ENCODE data around the gene TSKS.

Gene TSKS

DNA sequence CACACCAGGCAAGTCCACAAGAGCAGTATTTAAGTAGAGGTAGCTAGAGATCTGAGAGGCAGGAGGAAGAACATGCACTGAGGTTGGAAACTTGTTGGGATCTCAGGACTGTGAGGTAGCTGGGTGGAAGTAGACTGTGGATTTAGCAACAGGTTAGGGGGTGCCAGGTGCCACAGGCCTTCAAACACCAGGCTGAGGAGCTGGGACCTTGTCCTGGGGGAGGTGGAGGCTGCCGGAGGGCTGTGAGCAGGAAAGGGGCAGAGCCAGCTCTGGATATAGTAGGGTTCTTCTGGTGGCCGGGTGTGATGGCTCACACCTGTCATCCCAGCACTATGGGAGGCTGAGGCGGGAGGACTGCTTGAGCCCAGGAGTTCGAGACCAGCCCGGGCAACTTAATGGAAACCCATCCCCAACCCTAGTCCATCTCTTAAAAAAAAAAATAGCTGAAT, 46.9 kb upstream of the TSKS start:
- Histone ChIP-seq H3K9me2 (replicated peaks; ENCODE audit: low read depth, low read length) (no peaks in the 10 kb centered on the region), H3F3A (ENCODE audit: low read depth) (no peaks in the 10 kb centered on the region), H3K4me2 (ENCODE audit: low read depth, low read length, poor library complexity, severe bottlenecking) (no peak overlapping the region), H3K9me3 (ENCODE audit: insufficient read depth, low read depth, low read length) (no peaks in the 10 kb centered on the region), H3K79me2 (ENCODE audit: insufficient read depth, low read length) (no peaks in the 10 kb centered on the region), H3K36me3 (ENCODE audit: insufficient read depth, low read length) (peaks cover 1% of the 10 kb centered on the region; the same call in 1 of the 2 replicates), H3K4me3 (ENCODE audit: low read length, poor library complexity, severe bottlenecking) (no peak overlapping the region), H4K20me1 (ENCODE audit: insufficient read depth, low read length, poor library complexity, severe bottlenecking) (no peaks in the 10 kb centered on the region), H2AFZ (ENCODE audit: low read length) (no peak overlapping the region), H3K27me3 (ENCODE audit: insufficient read depth, low read length, poor library complexity, severe bottlenecking) (no peaks in the 10 kb centered on the region), H3K4me1 (ENCODE audit: insufficient read depth, low read length, poor library complexity, severe bottlenecking) (peaks cover 9% of the 10 kb centered on the region), H3K9ac (ENCODE audit: low read depth, low read length, poor library complexity, severe bottlenecking) (no peak overlapping the region)
- TF ChIP-seq EZH2phosphoT487 (IDR thresholded peaks at IDR 0.05; ENCODE audit: borderline replicate concordance): no peak
- TF ChIP-seq, protein P1, sequence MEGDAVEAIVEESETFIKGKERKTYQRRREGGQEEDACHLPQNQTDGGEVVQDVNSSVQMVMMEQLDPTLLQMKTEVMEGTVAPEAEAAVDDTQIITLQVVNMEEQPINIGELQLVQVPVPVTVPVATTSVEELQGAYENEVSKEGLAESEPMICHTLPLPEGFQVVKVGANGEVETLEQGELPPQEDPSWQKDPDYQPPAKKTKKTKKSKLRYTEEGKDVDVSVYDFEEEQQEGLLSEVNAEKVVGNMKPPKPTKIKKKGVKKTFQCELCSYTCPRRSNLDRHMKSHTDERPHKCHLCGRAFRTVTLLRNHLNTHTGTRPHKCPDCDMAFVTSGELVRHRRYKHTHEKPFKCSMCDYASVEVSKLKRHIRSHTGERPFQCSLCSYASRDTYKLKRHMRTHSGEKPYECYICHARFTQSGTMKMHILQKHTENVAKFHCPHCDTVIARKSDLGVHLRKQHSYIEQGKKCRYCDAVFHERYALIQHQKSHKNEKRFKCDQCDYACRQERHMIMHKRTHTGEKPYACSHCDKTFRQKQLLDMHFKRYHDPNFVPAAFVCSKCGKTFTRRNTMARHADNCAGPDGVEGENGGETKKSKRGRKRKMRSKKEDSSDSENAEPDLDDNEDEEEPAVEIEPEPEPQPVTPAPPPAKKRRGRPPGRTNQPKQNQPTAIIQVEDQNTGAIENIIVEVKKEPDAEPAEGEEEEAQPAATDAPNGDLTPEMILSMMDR (conservative IDR thresholded peaks at IDR 0.05; ENCODE audit: low read length): no peak

DNA sequence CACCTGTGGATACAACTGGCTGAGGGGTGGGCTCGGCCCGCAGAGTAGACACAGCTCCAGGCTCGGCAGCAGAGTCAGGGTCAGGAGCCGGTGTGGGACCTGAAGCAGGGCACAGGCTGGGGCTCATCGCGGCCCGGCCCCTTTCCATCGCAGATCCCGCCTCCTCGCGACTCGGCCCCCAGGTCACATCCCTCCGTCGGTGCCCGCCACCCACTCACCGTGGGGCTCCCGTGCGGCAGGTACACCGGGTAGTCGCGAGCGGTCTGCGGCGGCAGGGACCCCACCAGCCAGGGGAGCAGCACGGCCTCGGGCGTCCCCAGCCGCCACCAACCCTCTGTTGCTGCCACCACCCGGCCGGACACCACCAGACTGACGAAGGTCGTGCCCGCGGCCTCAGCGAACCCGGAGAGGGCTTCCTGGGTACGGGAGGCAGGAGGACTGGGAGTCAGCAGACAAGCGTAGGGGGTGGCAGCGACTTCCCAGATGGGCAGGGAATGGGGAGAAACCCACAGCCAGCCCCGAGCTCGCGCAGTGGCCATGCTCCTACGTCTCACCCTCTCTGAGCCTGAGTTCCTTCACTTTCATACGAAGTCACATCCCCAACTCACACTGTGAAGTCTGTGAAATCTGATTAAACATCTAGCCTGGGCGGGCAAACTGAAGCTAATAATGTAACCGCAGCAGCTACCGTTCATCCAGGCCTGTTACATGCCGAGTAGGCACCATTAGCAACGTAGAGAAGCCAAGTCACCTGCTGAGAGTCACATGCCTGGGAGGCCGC, 46.2 kb upstream of the TSKS start:
- TF ChIP-seq, protein P1 (conservative IDR thresholded peaks at IDR 0.05; ENCODE audit: low read length): no peak
- no peak for TF ChIP-seq EZH2phosphoT487 (IDR thresholded peaks at IDR 0.05; ENCODE audit: borderline replicate concordance)
- Histone ChIP-seq H3K9ac (ENCODE audit: low read depth, low read length, poor library complexity, severe bottlenecking) (no peak overlapping the region), H3F3A (ENCODE audit: low read depth) (no peaks in the 10 kb centered on the region), H3K79me2 (ENCODE audit: insufficient read depth, low read length) (no peaks in the 10 kb centered on the region), H4K20me1 (ENCODE audit: insufficient read depth, low read length, poor library complexity, severe bottlenecking) (no peaks in the 10 kb centered on the region), H3K4me3 (ENCODE audit: low read length, poor library complexity, severe bottlenecking) (no peak overlapping the region), H3K27me3 (ENCODE audit: insufficient read depth, low read length, poor library complexity, severe bottlenecking) (no peaks in the 10 kb centered on the region), H3K4me2 (ENCODE audit: low read depth, low read length, poor library complexity, severe bottlenecking) (no peak overlapping the region), H2AFZ (ENCODE audit: low read length) (no peak overlapping the region), H3K9me2 (replicated peaks; ENCODE audit: low read depth, low read length) (no peaks in the 10 kb centered on the region), H3K36me3 (ENCODE audit: insufficient read depth, low read length) (peaks cover 6% of the 10 kb centered on the region; the same call in 1 of the 2 replicates), H3K9me3 (ENCODE audit: insufficient read depth, low read depth, low read length) (no peaks in the 10 kb centered on the region), H3K4me1 (ENCODE audit: insufficient read depth, low read length, poor library complexity, severe bottlenecking) (peaks cover 9% of the 10 kb centered on the region)

DNA sequence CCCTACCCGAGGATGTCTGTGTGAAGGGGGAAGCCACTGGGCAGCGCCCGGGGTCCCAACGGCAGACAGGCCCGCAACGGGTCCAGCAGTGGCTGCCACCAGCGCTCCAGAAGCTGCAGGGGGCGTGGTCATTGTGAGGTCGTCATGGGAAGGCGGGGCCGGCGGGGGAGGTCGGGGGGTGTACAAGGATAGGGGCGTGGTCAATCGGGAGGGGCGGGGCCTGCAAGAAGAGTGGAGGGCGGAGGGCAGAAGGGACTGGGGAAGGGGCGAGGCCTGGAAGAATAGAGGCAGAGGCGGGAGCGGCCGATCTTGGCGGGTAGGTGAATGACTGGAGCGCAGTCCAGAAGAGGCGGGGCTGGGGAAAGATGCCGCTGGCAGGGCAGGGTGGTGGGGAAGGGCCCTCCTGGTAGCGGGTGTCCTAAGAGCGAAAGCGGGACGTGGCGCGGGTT, 45.6 kb upstream of the TSKS start:
- no peak overlapping the region for H2AFZ ChIP-seq (ENCODE audit: low read length)

More for the DNA sequence above, 45.6 kb upstream of the TSKS start:
- H3K9me3 ChIP-seq (ENCODE audit: insufficient read depth, low read depth, low read length): no peaks in the 10 kb centered on the region
- no peaks in the 10 kb centered on the region for H3K79me2 ChIP-seq (ENCODE audit: insufficient read depth, low read length)
- peaks cover 9% of the 10 kb centered on the region for H3K4me1 ChIP-seq (ENCODE audit: insufficient read depth, low read length, poor library complexity, severe bottlenecking)
- no peak overlapping the region for H3K4me3 ChIP-seq (ENCODE audit: low read length, poor library complexity, severe bottlenecking)
- peaks cover 9% of the 10 kb centered on the region; the same call in 1 of the 2 replicates for H3K36me3 ChIP-seq (ENCODE audit: insufficient read depth, low read length)
- no peaks in the 10 kb centered on the region for H3F3A ChIP-seq (ENCODE audit: low read depth)
- H3K9ac ChIP-seq (ENCODE audit: low read depth, low read length, poor library complexity, severe bottlenecking): no peak overlapping the region
- TF ChIP-seq, protein P1 (conservative IDR thresholded peaks at IDR 0.05; ENCODE audit: low read length): no peak
- no peak for TF ChIP-seq EZH2phosphoT487 (IDR thresholded peaks at IDR 0.05; ENCODE audit: borderline replicate concordance)
- no peaks in the 10 kb centered on the region for H4K20me1 ChIP-seq (ENCODE audit: insufficient read depth, low read length, poor library complexity, severe bottlenecking)
- H3K4me2 ChIP-seq (ENCODE audit: low read depth, low read length, poor library complexity, severe bottlenecking): no peak overlapping the region
- no peaks in the 10 kb centered on the region for H3K27me3 ChIP-seq (ENCODE audit: insufficient read depth, low read length, poor library complexity, severe bottlenecking)
- H3K9me2 ChIP-seq (replicated peaks; ENCODE audit: low read depth, low read length): no peaks in the 10 kb centered on the region

Data from Loucy (cell line).